HG02943 (cell line): ENCODE measurements around the gene ARL8A.
"Not testable (repeated sequence)": the region's sequence is repeated elsewhere in the genome, so short reads cannot be mapped to it uniquely, and the experiment has no call there.

Source experiments
- ATAC-seq: cut with Tn5 transposase; IDR thresholded peaks from one replicate; pipeline ENCODE4 v1.9.1; 2021; ENCODE audit warnings: mild to moderate bottlenecking, low read depth, moderate library complexity; ENCODE audit not compliant: unreplicated experiment

Gene ARL8A

GRCh38 chr1:202160377-202160940 lies 15.9 kb upstream of the ARL8A start, which contains the start of gene PTPN7:
Gene PTPN7 (minus strand): TSS chr1:202160602. CDS start chr1:202159402, 1,200 bp downstream.
- peak; percentile 54 for ATAC-seq

GRCh38 chr1:202159534-202160371 lies 15.2 kb upstream of the ARL8A start:
- ATAC-seq: no peak

DNA sequence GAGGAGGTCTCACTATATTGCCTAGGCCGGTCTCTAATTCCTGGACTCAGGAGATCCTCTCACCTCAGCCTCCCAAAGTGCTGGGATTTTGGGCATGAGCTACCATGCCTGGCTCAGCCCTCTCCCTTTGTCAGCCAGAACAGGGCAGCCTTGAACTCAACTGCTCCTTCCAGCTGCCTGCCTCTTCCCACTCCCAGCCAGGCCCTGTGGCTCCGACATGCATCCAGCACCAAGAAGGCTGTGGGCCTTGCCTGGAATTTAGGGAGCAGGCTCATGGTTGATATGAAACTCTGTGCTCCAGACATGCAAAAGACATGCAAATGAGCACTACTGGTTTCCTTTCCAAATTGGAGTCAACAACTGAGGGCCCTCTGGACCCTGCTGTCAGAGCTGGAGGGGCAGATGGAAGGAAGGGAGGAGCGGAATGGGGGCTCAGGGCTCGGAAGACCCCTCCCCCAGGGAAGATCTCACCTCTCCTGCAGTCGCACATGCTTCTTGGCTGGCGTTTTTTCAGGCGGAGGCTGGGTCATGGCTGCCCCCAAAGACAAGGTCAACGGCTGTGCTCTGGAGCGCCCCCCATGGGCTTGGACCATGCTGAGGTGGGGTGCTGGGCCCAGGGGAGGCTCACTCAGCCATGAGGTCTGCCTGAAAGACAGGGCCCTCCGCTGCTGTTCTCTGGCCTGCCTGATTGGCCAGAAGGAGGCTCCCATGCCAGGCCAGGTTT lies 14.4 kb upstream of the ARL8A start:
- ATAC-seq: no peak

- ATAC-seq: no peak
Observed at GRCh38 chr1:202157945-202158344, 13.4 kb upstream of the ARL8A start.

GRCh38 chr1:202156590-202156989 lies 12.1 kb upstream of the ARL8A start:
- ATAC-seq: no peak

DNA sequence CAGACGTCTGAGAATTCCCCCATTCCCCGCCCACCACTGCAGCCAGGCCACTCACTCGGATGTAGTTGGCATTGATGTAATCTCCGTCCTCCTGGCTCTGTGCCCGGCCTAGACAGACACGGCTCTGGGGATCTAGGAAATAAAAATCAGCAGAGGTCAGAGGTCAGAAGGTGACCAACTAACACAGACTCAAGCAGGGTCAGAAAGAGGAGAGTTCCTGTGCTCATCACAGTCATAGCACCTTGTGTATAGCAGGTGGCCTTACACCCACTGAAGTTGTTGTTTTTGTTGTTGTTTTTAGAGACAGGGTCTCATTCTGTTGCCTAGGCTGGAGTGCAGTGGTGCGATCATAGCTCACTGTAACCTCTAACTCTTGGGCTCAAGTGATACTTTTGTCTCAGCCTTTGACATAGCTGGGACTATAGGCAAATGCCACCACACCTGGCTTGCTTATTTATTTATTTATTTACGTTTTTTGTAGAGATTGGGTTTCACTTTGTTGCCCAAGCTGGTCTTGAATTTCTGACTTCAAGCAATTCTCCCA lies 11.0 kb upstream of the ARL8A start:
- no peak for ATAC-seq

DNA sequence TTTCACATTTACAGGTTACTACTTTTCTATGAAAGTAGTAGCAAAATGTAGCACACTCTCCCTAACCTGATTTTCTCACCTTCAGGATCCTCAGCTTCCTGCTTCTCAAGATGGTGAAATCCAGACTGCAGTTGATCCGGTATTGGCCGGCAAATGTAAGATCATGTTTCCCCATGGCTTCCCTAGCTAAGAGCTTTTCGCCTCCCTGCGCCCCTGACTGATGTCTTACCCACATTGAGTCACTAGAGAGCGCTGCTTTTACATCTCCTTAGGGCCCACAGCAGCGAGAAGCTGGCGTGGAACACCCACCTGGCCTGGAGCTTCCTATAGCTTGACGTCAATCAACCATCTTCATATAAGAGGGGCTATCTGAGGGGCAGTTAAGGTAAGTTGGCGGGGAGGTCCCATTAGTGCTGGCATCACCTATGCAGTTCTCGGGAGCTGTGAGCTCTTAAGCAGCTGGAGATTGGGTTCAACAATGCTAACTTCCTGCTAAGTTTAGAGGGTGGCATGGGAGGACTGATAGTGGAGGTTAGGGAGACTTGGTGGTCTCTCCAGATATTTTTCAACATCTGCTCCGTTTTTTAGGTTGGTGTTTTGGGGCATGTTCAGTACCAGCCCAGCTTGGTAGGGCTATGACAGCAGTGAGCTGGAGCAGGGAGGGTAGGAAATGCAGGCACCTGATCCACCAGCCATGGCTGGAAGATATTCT lies 10.4 kb upstream of the ARL8A start:
- no peak for ATAC-seq

DNA sequence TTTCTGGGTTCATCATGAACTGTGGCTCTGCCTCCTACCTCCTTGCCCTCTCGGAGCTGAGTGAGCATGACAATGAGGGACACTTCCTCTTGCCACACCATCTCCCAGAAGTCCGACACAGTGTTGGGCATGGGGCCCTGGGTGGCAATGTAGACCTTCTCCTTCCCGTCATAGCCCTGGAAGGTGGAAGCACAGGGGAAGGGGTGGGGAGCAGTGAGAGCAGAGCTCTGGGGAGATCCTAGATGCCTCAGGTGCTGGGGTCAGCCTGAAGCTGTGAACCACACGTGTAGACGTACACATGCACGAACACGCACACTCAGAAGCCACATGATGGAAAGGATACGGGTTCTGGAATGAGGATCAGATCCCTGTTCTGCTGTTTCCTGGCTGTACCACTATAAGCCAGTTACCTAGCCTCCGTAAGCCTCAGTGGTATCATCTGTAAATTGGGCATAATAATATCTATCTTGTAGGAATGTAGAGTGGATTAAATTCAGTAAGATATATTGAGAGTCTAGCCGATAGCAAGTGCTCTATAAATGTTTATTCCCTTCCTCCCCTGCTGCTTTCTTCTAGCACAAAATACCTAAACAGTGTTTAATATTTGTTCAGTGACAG lies 9.7 kb upstream of the ARL8A start:
- no peak for ATAC-seq

GRCh38 chr1:202153284-202153683 lies 8.7 kb upstream of the ARL8A start:
- no peak for ATAC-seq

GRCh38 chr1:202152399-202152798 lies 7.9 kb upstream of the ARL8A start:
- no peak for ATAC-seq

- ATAC-seq: no peak
Observed at GRCh38 chr1:202151045-202151444, 6.5 kb upstream of the ARL8A start.

DNA sequence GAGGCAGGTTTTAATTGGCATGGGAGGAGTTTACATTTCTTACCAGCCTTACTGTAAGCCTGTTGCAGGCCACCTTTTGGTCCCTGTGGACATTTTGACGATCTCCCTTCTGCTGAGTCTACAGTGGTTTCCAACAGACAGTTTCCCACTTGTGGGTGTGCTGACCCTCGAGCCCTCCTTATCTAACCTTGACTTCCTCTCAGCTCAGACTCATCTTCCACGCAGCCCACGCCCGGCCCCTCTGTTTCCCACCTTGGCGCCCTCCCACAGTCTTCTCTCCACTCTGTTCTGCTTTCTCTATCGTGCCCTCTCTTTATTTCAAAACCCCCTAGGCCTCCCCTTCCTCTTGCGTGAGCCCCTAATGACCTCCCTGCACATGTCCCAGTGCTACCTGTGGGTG lies 6.1 kb upstream of the ARL8A start:
- ATAC-seq: no peak

DNA sequence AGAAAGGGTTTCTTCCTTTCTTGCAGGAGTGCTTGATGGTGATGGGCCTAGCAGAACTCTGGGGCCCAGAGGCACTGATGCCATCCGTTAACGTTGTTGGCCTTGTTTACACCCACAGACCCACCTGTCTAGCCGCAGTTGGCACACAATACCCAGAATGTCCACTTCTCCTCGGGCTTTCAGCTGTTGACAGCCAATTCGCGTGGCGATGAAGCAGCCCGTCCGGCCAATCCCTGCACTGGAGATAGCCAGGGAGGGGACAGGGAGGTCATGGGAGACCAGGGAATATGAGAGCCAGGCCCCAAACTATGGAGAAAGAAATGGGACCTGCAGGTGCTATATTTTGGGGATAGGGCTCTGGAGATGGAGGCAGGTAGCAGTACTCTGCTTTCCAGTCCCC lies 5.7 kb upstream of the ARL8A start:
- no peak for ATAC-seq

- ATAC-seq: no peak
Observed at GRCh38 chr1:202149566-202149965, 5.0 kb upstream of the ARL8A start.

- ATAC-seq: no peak
Observed at GRCh38 chr1:202148391-202148790, 3.9 kb upstream of the ARL8A start.

- ATAC-seq: no peak
Observed at GRCh38 chr1:202146993-202147392, 2.5 kb upstream of the ARL8A start.

DNA sequence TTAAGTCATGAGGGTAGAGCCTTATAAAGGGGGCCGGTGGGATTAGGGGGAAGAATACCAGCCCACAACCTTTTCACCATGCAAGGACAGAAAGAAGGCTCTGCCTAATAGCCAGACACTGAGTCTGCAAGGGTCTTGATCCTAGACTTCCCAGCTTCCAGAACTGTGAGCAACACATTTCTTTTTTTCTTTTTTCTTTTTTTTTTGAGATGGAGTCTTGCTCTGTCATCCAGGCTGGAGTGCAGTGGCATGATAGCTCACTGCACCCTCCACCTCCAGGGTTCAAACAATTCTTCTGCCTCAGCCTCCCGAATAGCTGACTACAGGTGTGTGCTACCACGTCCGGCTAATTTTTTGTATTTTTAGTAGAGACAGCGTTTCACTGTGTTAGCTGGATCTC lies 1.7 kb upstream of the ARL8A start:
- no peak for ATAC-seq

DNA sequence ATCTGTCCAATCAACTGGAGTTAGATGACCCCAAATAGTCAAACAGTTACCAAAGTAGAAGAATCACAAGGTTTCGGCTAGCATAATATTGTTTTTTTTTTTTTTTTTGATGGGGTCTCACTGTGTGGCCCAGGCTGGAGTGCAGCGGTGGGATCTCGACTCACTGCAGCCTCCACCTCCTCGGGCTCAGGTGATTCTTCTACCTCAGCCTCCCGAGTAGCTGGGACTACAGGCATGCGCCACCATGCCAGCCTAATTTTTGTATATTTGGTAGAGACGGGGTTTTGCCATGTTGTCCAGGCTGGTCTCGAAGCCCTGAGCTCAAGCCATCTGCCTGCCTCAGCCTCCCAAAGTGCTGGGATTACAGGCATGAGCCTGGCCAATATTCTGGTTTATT lies 1.2 kb upstream of the ARL8A start:
- not testable (repeated sequence) for ATAC-seq

GRCh38 chr1:202145068-202145743 lies 669 bp upstream of the ARL8A start:
- ATAC-seq: no peak
